CD4-positive, alpha-beta T cell treated with Interleukin-10 for 1 hour (primary cell): ENCODE measurements around the gene PDYN.

Experiments
- DNase-seq: peaks from one replicate; pipeline ENCODE4 v3.0.0-alpha.2; 2020

The PDYN gene

GRCh38 chr20:1932971-1933370 is 60.9 kb downstream of the PDYN start:
- DNase-seq: no peak

GRCh38 chr20:1931830-1932229 is 62.0 kb downstream of the PDYN start:
- no peak for DNase-seq

DNA sequence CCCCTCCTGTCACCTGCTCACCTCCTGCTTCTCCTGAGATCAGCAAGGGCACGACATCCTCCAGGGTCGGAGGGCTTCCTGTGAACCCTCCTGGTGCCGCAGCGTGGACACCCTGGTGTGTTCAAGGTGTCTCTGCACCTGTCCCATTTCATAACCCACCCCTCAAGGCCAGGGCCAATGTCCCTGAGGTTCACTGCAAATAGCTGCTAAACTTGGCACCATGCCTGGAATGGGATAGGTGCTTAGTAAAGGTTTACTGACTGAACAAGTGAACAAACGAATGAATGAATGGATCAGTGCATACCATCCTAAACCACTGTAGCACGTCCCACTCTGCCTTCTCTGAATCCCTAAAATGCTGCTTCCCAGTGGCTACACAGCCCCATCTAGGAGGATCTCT is 63.7 kb downstream of the PDYN start:
- DNase-seq: no peak

DNA sequence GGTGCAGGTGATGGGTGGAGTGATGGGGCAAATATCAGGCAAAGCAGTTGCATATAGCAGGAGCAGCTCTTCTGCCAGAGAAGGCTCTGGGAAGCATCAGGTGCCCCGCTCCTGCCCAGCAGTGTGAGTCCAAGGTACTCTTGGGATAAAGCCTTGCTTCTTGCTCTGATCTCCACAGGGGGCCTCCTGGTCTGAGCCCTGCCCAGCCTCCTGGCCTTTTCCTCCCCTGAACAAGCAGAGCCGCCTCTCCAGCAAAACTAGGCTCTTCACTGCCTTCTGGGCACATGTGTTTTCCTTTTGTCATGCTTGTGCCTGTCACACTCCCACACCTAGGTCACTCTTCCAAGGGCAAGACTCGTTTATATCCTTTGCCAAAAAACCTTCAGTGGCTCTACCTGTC is 64.4 kb downstream of the PDYN start:
- DNase-seq: no peak

DNA sequence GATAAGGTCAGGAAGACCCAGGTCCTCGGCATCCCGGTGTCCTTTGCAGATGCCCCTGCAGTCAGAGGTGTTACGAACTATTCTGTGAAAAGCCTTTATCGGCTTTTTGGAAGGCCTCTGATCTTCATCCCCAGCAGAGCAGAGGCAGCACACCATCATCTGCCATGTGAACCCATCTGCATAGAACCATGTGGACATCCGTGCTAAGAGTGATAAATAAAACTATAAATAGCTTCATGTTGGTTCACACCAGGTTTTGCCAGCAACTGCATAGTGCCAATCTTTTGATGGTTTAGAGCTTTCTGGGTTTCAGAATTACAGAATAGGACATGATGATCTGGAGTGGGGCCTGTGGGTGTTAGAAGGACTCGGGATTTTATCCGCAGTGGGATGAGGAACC is 65.1 kb downstream of the PDYN start:
- DNase-seq: no peak
